ENCODE results near the gene KMO.

Gene KMO

GRCh38 chr1:241532162-241532531 lies at the start of gene KMO:
TSS of gene KMO (plus strand) at chr1:241532378. CDS start at chr1:241532445, 67 bp downstream.
- no peak; the same call in 2 of the 3 replicates for ATAC-seq (ENCODE audit: low read depth)
- H3K27ac ChIP-seq (ENCODE audit: poor library complexity, severe bottlenecking), result peak within 1 kb of the TSS; percentile 41
- H3K9me3 ChIP-seq (ENCODE audit: severe bottlenecking), result no peaks in the 10 kb centered on the region
- H3K4me3 ChIP-seq (ENCODE audit: severe bottlenecking), result peak within 1 kb of the TSS; percentile 32
- no peaks in the 10 kb centered on the region for H3K36me3 ChIP-seq (ENCODE audit: low read depth)
- peaks cover 5% of the 10 kb centered on the region for H3K4me1 ChIP-seq (ENCODE audit: insufficient read depth, poor library complexity, severe bottlenecking)
- TF ChIP-seq CTCF (IDR thresholded peaks at IDR 0.05; ENCODE audit: poor library complexity, severe bottlenecking), result no peak
- DNase-seq (ENCODE audit: low spot score), result no peak
- no peaks in the 10 kb centered on the region for H3K27me3 ChIP-seq (ENCODE audit: insufficient read depth, poor library complexity, severe bottlenecking)

- H3K4me1 ChIP-seq (ENCODE audit: insufficient read depth, poor library complexity, severe bottlenecking), result peaks cover 16% of the 10 kb centered on the region
- no peaks in the 10 kb centered on the region for H3K36me3 ChIP-seq (ENCODE audit: low read depth)
- H3K9me3 ChIP-seq (ENCODE audit: severe bottlenecking), result no peaks in the 10 kb centered on the region
- no peak for TF ChIP-seq CTCF (IDR thresholded peaks at IDR 0.05; ENCODE audit: poor library complexity, severe bottlenecking)
- ATAC-seq (ENCODE audit: low read depth), result peak; percentile 66; the same call in 2 of the 3 replicates
- no peak for DNase-seq (ENCODE audit: low spot score)
- H3K4me3 ChIP-seq (ENCODE audit: severe bottlenecking), result no peak overlapping the region
- no peaks in the 10 kb centered on the region for H3K27me3 ChIP-seq (ENCODE audit: insufficient read depth, poor library complexity, severe bottlenecking)
- H3K27ac ChIP-seq (ENCODE audit: poor library complexity, severe bottlenecking), result peak overlapping the region; percentile 82
Measured at GRCh38 chr1:241482761-241483250, 49.4 kb upstream of the KMO start.

GRCh38 chr1:241485145-241485544 lies 47.0 kb upstream of the KMO start:
- no peak for ATAC-seq (ENCODE audit: low read depth)
- Histone ChIP-seq H3K9me3 (ENCODE audit: severe bottlenecking) (no peaks in the 10 kb centered on the region), H3K4me3 (ENCODE audit: severe bottlenecking) (no peak overlapping the region), H3K27me3 (ENCODE audit: insufficient read depth, poor library complexity, severe bottlenecking) (no peaks in the 10 kb centered on the region), H3K36me3 (ENCODE audit: low read depth) (no peaks in the 10 kb centered on the region), H3K4me1 (ENCODE audit: insufficient read depth, poor library complexity, severe bottlenecking) (peaks cover 16% of the 10 kb centered on the region), H3K27ac (ENCODE audit: poor library complexity, severe bottlenecking) (no peak overlapping the region)
- DNase-seq (ENCODE audit: low spot score), result no peak
- TF ChIP-seq CTCF (IDR thresholded peaks at IDR 0.05; ENCODE audit: poor library complexity, severe bottlenecking), result no peak

- ATAC-seq (ENCODE audit: low read depth), result no peak
- H3K36me3 ChIP-seq (ENCODE audit: low read depth), result no peaks in the 10 kb centered on the region
- peaks cover 16% of the 10 kb centered on the region for H3K4me1 ChIP-seq (ENCODE audit: insufficient read depth, poor library complexity, severe bottlenecking)
- H3K4me3 ChIP-seq (ENCODE audit: severe bottlenecking), result no peak overlapping the region
- no peaks in the 10 kb centered on the region for H3K27me3 ChIP-seq (ENCODE audit: insufficient read depth, poor library complexity, severe bottlenecking)
- H3K27ac ChIP-seq (ENCODE audit: poor library complexity, severe bottlenecking), result no peak overlapping the region
- DNase-seq (ENCODE audit: low spot score), result no peak
- peak; percentile 46 for TF ChIP-seq CTCF (IDR thresholded peaks at IDR 0.05; ENCODE audit: poor library complexity, severe bottlenecking)
- no peaks in the 10 kb centered on the region for H3K9me3 ChIP-seq (ENCODE audit: severe bottlenecking)
Measured at GRCh38 chr1:241485554-241485992, 46.6 kb upstream of the KMO start.

GRCh38 chr1:241488739-241489138 lies 43.4 kb upstream of the KMO start:
- Histone ChIP-seq H3K27ac (ENCODE audit: poor library complexity, severe bottlenecking) (no peak overlapping the region), H3K9me3 (ENCODE audit: severe bottlenecking) (no peaks in the 10 kb centered on the region), H3K36me3 (ENCODE audit: low read depth) (no peaks in the 10 kb centered on the region), H3K27me3 (ENCODE audit: insufficient read depth, poor library complexity, severe bottlenecking) (no peaks in the 10 kb centered on the region), H3K4me1 (ENCODE audit: insufficient read depth, poor library complexity, severe bottlenecking) (no peaks in the 10 kb centered on the region), H3K4me3 (ENCODE audit: severe bottlenecking) (no peak overlapping the region)
- no peak for TF ChIP-seq CTCF (IDR thresholded peaks at IDR 0.05; ENCODE audit: poor library complexity, severe bottlenecking)
- ATAC-seq (ENCODE audit: low read depth) (no peak), DNase-seq (ENCODE audit: low spot score) (no peak)
